OCI-LY7 (cell line): ENCODE data around the gene GEMIN7. TPM values are rescaled to one million over a fixed set of nuclear protein-coding genes. Genes with fewer than 3 reads are reported as not detected.

Source experiments
- BruUV-seq: library from RNA; stranded (reverse); fragments of 400-500 nt; replicated peaks from 2 replicates; lab custom pipeline; 2021; lab: Mats Ljungman, UMichigan
- CTCF ChIA-PET: fragments of 300-600 bp; sonication (Branson Sonifier 250); formaldehyde crosslinking; loops from one replicate; lab custom pipeline; 2022; ENCODE audit warnings: antibody characterized with exemption; ENCODE audit not compliant: unreplicated experiment; lab: Charles Lee
- POLR2A ChIA-PET: fragments of 300-600 bp; sonication (Branson Sonifier 250); formaldehyde crosslinking; loops from one replicate; lab custom pipeline; 2022; ENCODE audit warnings: antibody characterized with exemption; lab: Charles Lee
- DNase-seq: peaks from one replicate; pipeline ENCODE4 v3.0.0-alpha.2; 2015; ENCODE audit warnings: low spot score
- H2AFZ ChIP-seq: fragments of 200-600 bp; sonication (generic), shearing (Covaris generic); 2 replicates; pipeline ENCODE4 v1.6.1; 2014; ENCODE audit warnings: mild to moderate bottlenecking, antibody characterized with exemption, low read length, moderate library complexity
- H3K27ac ChIP-seq: fragments of 200-600 bp; sonication (generic); 2 replicates; pipeline ENCODE4 v1.5.1; 2014; ENCODE audit warnings: mixed run types, low read depth, mild to moderate bottlenecking, moderate library complexity, low read length, inconsistent platforms; ENCODE audit not compliant: poor library complexity, severe bottlenecking
- H3K36me3 ChIP-seq: fragments of 200-600 bp; sonication (generic); 2 replicates; pipeline ENCODE4 v1.6.1; 2014; ENCODE audit warnings: mild to moderate bottlenecking, antibody characterized with exemption, low read length, moderate library complexity, mixed read lengths; ENCODE audit not compliant: insufficient read depth
- H3K4me1 ChIP-seq: fragments of 200-600 bp; sonication (generic); 2 replicates; pipeline ENCODE4 v1.5.1; 2014; ENCODE audit warnings: mild to moderate bottlenecking, low read length; ENCODE audit not compliant: insufficient read depth, poor library complexity, severe bottlenecking
- H3K4me2 ChIP-seq: fragments of 200-600 bp; sonication (generic); 2 replicates; pipeline ENCODE4 v1.6.1; 2014; ENCODE audit warnings: mild to moderate bottlenecking, low read length
- H3K4me3 ChIP-seq: fragments of 200-600 bp; sonication (generic); 2 replicates; pipeline ENCODE4 v1.5.1; 2014; ENCODE audit warnings: mild to moderate bottlenecking, low read depth, low read length; ENCODE audit not compliant: poor library complexity, severe bottlenecking
- H3K79me2 ChIP-seq: fragments of 200-600 bp; sonication (generic); 2 replicates; pipeline ENCODE4 v1.6.1; 2016; ENCODE audit warnings: low read depth, mild to moderate bottlenecking, low read length, moderate library complexity, mixed read lengths; ENCODE audit not compliant: insufficient read depth
- H3K9me2 ChIP-seq: fragments of 200-600 bp; sonication (generic); 2 replicates; pipeline ENCODE4 v1.6.1; 2016; ENCODE audit warnings: mild to moderate bottlenecking, low read length, mixed read lengths; ENCODE audit not compliant: insufficient read depth
- H3K9me3 ChIP-seq: fragments of 200-600 bp; sonication (generic); 2 replicates; pipeline ENCODE4 v1.6.1; 2014; ENCODE audit warnings: mild to moderate bottlenecking, mixed run types, low read length, mixed read lengths
- H4K20me1 ChIP-seq: fragments of 200-600 bp; sonication (generic); 2 replicates; pipeline ENCODE4 v1.6.1; 2014; ENCODE audit warnings: mild to moderate bottlenecking, antibody characterized with exemption, low read length, moderate library complexity, mixed read lengths; ENCODE audit not compliant: insufficient read depth
- CTCF ChIP-seq: fragments of 200-600 bp; sonication (generic); conservative IDR thresholded peaks from 2 replicates; pipeline ENCODE4 v1.5.1; 2014; ENCODE audit warnings: mild to moderate bottlenecking, antibody characterized with exemption, low read length, moderate library complexity, mixed read lengths
- EZH2phosphoT487 ChIP-seq: fragments of 200-600 bp; sonication (generic); IDR thresholded peaks from 2 replicates; pipeline ENCODE4 v1.6.1; 2018; ENCODE audit warnings: low read depth, borderline replicate concordance, mild to moderate bottlenecking, mixed run types, antibody characterized with exemption, low read length, moderate library complexity, mixed read lengths
- intact Hi-C: fragments of 100-400 bp; cut with micrococcal nuclease; formaldehyde crosslinking; loops from one replicate; pipeline ENCODE4 v1.10.0; 2022; ENCODE audit not compliant: unreplicated experiment
- total RNA-seq, 2 experiments: library from RNA; depleted of rRNA in 1 of 2; stranded (reverse); fragments of >200 nt in 1 of 2; shearing (Covaris generic) in 1 of 2; gene quantifications; 2 replicates each; pipeline ENCODE4 v1.2.3, GENCODE V29; 2014 to 2022

Gene GEMIN7
- total RNA-seq, 2 experiments from 2014 or later, result 46.3 to 60.0 TPM

DNA sequence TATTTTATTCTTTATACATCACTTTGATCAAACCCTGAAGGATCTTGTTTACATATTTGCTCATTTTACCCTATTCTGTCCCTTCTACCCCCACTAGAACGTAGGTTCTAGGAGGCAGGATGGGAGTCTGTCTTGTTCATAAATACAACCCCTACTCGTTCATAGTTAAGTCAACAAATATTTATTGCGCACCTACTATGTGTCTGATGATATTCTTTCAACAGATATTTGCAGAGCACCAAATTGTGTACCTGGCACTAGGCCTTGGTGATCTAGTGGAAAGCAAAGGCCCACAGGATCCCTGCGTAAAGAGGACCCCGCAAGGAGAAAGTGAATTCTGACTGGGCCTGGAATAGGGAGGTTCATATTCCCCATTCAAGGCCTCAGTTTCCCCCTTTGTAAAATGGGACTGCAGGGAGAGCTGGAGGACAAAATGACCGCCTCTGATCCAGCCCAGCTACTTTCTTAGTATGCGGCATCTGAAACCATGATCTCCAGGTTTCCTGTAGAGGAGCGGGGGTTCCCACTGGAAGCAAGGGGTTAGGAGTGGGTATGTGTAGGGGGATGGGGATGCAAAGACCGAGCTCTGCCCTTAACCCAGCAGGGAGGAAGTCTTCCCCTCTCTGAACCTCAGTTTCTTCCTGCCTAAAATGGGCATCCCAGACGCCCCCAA lies 534 bp upstream of the GEMIN7 start:
- Histone ChIP-seq H3K9me3 (no peaks in the 10 kb centered on the region), H3K9me2 (no peaks in the 10 kb centered on the region), H3K36me3 (peaks cover 48% of the 10 kb centered on the region), H3K79me2 (peaks cover 70% of the 10 kb centered on the region), H3K4me1 (peaks cover 51% of the 10 kb centered on the region), H2AFZ (peak overlapping the region; percentile 2; the same call in 1 of the 2 replicates), H3K27ac (peak overlapping the region; percentile 88), H4K20me1 (peaks cover 12% of the 10 kb centered on the region; the same call in 1 of the 2 replicates), H3K4me3 (peak overlapping the region; percentile 97), H3K4me2 (peak overlapping the region; percentile 99)
- intact Hi-C loops, result loop anchor here (1.0 to 5.0 kb wide), 3 partner anchors 81 to 326 kb away; partner anchors contain the start of genes BLOC1S3 and TRAPPC6A
- DNase-seq, result no peak
- no peak for TF ChIP-seq EZH2phosphoT487
- TF ChIP-seq CTCF, result no peak
- CTCF ChIA-PET, result no interaction called here
- POLR2A ChIA-PET, result interaction anchor here (0.7 kb wide), 1 partner anchor 68 kb away, joined by 3 read pairs; no protein-coding TSS in a partner anchor
- no TSS peak for BruUV-seq

DNA sequence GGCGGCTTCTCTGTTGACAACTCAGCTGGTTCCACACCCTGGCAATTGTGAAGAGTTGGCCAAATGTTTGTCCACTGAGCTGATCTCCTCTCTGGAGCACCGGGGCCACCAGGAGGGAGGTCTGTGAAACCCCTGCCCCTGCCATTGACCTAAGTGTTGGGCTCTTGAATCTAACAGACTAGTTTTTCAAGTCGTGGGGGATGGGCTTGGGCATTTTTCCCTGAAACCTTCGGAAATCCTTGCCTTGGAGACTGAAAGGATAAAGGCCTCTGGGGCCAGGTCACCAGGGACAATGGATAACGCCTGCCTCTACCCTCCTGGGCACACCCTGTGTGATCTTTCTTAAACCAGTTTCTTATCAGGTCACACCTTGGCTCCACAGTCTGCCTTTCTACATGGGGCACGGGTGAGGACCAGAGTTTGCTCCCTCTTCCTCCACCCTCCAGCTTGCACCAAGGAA lies 881 bp downstream of the GEMIN7 start:
- no TSS peak for BruUV-seq
- Histone ChIP-seq H3K9me3 (no peaks in the 10 kb centered on the region), H4K20me1 (peaks cover 10% of the 10 kb centered on the region; the same call in 1 of the 2 replicates), H3K9me2 (no peaks in the 10 kb centered on the region), H3K36me3 (peaks cover 35% of the 10 kb centered on the region), H3K79me2 (peaks cover 58% of the 10 kb centered on the region), H3K4me2 (peak overlapping the region; percentile 99), H3K27ac (peak overlapping the region; percentile 88), H3K4me3 (peak overlapping the region; percentile 97), H2AFZ (no peak overlapping the region), H3K4me1 (peaks cover 38% of the 10 kb centered on the region)
- POLR2A ChIA-PET, result interaction anchor here (0.7 kb wide), 1 partner anchor 12 kb away, joined by 4 read pairs; no protein-coding TSS in a partner anchor
- DNase-seq, result no peak
- CTCF ChIA-PET, result no interaction called here
- TF ChIP-seq EZH2phosphoT487, result no peak
- no peak for TF ChIP-seq CTCF
- intact Hi-C loops, result loop anchor here (1.0 to 5.0 kb wide), 4 partner anchors 46 to 328 kb away; partner anchors contain the start of genes BLOC1S3 and TRAPPC6A

- no peak for DNase-seq
- Histone ChIP-seq H3K4me3 (no peak overlapping the region), H3K36me3 (peaks cover 47% of the 10 kb centered on the region), H3K4me1 (peaks cover 30% of the 10 kb centered on the region), H4K20me1 (peaks cover 9% of the 10 kb centered on the region; the same call in 1 of the 2 replicates), H3K27ac (no peak overlapping the region), H3K9me3 (no peaks in the 10 kb centered on the region), H3K9me2 (no peaks in the 10 kb centered on the region), H3K79me2 (peaks cover 62% of the 10 kb centered on the region), H3K4me2 (no peak overlapping the region), H2AFZ (no peak overlapping the region)
- intact Hi-C loops, result no loop called here
- POLR2A ChIA-PET, result no interaction called here
- TF ChIP-seq CTCF (no peak), EZH2phosphoT487 (no peak)
- CTCF ChIA-PET, result no interaction called here
- no TSS peak for BruUV-seq
Measured at GRCh38 chr19:45082170-45082569, 3.1 kb downstream of the GEMIN7 start.
